NCI-H345 treated with DMSO at 0.1 percent for 48 hours (cell line): ENCODE results near the gene SLC13A3.

Experiments used
- DNase-seq: peaks from one replicate; lab custom pipeline; 2025; ENCODE audit not compliant: unreplicated experiment; lab: John Stamatoyannopoulos, UW

Gene SLC13A3

DNA sequence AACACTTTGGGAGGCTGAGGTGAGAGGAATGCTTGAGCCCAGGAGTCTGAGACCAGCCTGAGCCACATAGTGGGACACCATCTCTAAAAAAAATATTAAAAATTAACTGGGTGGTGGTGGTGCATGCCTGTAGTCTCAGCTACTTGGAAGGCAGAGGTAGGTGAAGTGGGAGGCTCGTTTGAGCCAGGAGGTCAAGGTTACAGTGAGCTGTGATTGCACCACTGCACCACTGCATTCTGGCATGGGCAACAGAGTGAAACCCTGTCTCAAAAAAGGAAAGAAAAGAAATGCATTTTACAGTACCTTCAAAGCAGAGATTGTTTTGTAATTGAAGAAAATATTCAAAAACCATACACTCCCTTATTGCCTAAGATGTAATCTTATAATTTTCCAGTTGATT lies 107.3 kb downstream of the SLC13A3 start:
- no peak for DNase-seq

DNA sequence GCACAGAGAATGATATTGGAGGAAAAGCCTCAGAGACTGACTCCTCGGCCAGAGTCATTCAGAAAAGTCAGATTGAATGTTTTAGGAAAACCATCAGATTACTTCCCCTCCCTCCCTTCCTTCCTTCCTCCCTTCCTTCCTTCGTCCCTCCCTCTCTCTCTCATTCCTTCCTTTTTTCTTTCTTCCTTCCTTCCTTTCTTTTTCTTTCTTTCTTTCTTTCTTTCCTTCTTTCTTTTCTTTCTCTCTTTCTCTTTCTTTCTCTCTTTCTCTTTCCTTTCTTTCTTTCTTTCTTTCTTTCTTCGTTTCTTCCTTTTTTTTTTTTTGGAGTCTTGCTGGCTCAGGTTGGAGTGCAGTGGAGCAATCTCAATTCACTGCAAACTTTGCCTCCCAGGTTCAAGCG lies 108.2 kb downstream of the SLC13A3 start:
- DNase-seq = no peak

DNA sequence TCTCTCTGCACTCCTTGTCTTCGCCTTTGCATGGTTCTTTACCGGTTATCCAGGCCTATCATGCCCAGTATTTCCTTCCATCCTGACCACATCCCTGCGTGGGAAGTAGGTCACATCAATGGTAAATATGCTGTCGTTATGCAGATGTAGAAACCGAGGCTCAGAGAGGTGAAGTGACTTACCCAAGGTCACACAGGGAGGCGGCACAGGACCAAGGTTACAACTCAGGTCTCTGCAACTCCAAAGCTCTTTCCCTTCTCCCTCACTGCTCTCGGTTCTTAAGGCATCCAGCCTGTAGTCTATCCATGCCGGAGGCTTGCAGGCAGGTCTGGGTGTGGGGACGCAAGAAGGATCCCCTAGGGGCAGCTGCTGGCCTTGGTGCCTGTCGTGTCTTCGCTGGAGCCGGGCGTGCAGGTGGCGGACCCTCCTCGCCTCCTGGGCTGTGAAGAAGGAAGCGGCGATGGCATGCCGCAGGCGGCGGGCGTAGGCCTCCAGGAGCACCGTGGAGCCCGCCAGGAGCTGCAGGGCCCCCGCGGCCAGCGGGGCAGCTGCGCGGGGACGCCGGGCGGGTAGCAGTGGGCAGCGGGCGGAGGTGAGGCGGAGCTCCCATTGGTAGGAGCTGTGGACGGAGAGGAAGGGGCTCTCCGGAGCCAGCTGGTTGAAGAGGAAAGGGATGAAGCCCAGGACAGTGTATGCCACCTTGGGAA lies 109.9 kb downstream of the SLC13A3 start:
- no peak for DNase-seq

DNA sequence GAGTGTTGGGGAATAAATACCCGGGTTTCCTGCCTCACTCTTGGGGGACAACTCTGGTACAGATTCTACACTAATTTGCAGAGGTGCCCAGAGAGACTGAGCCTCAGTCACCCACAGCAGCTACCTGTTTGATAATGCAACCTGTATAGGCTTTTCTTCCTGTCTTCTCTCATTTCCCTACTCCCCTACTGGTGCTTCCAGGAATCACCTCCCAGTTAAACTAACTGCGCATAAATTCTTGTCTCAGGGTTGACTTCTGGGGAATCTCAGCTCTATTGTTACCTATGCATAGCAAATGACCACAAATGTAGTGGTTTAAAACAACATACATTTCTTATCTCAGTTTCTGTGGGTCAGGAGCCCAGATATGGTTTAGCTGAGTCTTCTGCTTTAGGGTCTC lies 112.1 kb downstream of the SLC13A3 start:
- no peak for DNase-seq

DNA sequence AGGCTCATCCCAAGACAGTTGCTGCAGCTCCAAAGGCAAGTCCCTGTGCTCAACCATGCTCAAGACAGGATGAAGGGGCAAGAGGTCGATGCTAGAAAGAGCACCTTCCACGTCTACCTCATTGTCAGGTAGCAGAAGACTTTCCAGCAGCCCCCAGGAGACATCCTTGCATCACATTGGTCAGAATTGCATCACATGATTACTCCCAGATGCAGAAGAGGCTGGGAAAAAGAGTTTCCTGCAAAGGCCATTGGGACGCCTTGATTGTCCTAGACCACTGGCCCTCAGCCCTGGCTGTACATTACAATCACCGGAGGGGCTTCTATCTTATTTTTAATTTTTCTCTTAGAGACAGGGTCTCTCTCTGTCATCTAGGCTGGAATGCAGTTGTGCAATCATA lies 120.6 kb downstream of the SLC13A3 start:
- DNase-seq = no peak

DNA sequence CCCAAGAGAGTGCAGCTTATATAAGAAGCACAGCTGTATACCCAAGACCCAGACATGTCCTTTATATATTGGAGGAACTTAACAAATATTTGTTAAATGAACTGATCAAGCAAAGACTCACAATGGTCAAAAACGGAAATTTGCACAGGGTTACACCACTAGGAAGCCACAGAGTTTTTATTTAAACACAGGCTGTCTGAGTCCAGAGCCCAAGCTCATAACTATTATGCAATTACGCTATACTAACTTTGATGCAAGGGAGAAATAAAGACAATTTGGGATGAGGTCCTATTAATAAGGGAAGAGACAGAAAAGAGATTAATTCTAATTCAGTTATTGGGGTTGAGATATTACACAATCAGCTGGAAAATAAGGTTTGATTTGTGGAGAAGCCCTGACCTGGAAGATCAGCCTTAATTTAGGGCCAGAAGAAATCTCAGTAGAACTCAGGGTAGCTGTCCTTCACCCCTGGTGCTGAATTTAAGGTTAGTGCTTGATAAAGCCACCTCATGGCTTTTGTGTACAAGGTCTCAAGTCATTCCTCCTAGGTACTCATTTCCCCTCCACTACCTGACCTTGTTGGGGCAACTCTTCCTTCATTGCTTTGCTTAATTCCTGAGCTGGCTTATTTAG lies 127.4 kb downstream of the SLC13A3 start:
- no peak for DNase-seq

DNA sequence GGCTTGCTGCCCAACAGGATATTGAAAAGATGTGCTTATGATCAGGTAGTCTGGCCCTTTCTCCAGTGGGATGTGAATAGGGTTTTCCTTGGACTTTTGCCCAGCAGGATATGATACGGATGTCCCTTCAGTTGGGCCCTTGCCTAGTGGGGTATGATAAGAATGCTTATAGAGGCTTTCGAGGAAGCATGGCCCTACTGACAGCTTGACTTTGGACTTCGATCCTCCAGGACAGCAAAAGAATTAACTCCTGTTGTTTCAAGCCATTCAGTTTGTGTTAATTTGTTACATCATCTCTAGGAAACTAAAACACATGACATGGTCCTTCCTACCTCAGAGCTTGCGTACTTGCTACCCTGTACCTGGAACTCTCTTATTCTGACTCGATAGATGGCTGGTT lies 128.2 kb downstream of the SLC13A3 start:
- DNase-seq = no peak

DNA sequence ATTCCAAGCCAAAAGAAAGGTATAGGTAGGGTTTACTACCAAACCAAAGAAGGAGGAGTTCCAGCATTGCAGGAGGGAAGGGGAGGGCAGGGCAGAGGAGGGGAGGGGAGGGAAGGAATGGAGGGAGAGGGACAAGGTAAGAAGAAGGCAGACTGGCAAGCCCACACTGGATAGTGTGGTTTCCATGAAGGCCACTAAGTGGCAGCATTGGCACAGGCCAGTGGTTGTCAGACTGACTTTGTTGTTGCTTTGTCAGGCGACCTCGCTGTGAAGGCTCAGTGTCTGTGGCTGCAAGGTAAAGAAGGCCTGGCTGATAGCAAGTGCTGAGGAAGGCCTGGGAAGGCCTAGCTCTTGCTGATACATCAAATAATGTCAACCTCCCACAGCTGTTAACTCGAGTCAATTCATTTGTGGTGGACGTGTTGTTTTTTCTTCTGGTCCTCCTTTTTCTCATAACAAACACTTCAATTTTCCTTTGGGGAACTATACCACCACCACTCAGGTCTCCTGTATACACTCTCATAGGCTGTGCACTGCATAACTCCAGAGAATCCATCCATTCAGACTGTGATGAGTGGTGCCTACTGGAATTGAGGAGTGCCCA lies 130.2 kb downstream of the SLC13A3 start:
- DNase-seq = peak; percentile 50

DNA sequence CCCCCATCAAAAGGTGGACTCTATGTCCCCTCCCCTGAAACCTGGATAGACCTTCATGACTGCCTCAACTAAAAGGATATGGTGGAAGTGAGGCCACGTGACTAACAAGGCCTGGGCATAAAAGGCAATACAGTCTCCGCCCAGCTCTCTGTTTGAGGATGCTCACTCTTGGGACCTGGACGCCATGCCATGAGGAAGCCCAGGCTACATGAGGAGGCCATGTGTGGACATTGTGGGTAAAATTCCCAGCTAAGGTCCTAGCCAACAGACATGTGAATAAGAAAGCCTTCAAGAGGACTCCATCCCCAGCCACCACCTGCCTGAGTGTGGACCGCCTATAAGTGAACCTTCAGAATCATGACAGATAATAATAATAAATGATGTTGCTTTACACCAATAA lies 130.7 kb downstream of the SLC13A3 start:
- no peak for DNase-seq

DNA sequence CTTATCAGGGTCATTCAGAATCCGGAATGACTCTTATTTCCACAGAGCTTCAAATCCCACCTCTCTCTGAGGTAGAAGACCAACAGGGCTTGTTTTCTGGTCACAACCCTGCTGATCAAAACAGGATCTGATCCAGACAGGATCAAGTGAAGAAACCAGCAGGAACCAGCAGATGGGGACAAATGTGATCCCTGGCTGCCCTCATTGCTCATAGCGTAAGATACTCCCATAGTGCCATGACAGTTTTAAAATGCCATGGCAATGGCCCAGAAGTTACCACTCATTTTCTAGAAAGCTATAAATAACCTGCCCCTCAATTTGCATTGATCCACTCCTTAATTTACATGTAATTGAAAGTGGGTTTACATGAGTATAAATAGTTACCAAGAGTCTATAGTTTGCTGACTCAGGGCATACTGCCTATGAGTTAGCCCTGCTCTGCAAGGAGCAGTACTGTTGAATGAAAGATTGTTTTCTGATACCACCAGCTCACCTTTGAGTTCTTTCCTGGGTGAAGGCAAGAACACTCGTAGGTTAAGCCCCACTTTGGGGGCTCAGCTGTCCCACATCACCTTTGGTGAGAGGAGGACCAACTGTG lies 131.7 kb downstream of the SLC13A3 start:
- no peak for DNase-seq

DNA sequence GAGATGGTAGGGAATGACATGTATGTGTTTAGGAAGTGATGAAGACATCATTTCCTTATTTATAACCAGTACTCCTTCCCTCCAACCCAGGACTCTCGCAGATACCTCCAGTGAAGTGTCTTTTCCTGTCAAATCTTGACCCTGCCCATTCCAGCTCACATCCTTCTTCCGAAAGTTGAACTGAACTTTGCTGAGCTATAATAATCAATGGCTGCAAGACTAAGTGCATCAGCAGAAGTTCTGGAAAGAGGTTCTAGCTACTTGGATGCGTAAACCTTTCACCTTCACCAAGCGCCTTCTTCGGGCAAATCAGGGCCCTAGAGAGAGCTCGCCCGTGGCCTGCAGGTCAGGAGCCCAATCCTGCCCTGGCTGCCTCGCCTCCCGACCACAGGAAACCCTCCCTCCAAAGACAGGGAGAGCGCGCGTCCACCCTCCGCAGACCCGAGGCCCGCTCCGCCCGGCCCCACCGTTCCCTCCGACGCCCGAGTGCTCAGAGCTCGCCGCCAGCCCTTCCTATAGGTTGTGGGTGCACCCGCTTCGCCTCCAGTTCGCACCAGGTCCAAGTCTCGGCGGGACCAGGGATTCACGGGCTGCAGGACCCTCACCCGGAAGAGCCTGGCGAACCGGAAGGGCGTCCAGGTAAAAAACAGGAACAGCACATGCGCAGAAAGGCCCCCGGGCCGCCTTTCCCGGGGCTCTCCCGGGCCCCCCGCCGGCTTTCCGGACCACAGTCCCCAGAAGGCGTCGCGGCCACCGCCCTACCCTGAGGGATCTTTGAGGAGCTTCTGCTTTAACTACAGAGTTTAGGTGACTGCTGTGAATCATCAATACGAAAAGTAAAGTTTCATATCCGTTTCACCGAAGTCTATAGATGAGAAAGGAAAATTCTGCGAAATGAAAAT lies 138.1 kb downstream of the SLC13A3 start, which contains the start of gene ZNF334:
Gene ZNF334, minus strand, starts transcription at position 617 of the 902 bp plus-strand sequence. CDS start 1,457 bp downstream, outside the sequence.
- peak; percentile 91 for DNase-seq

DNA sequence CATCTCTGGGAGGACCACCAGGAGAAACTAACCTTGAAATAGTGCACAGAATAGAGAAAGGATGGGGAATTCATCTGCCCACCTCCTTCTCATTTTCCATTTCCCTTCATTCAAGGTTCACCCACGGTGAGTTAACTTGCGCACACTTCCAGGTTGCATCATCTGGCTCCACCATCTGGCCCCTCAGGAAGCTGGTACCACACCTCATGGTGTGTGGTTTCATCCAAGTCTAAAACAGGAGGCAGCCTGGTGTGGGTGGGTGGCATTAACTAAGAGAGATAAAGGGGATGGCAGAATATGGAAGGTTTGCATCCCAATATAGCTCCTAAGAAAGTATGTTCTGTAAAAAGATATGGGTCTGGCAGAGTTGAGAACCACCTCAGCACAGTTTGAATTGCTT lies 141.7 kb downstream of the SLC13A3 start:
- no peak for DNase-seq
